T47D (cell line): ENCODE results near the gene CEP68.

Source experiments
- DNase-seq, 2 experiments: peaks; one replicate each; pipeline versions ENCODE4 v3.0.0 to v3.0.0-alpha.2; 2011 to 2012; ENCODE audit warnings: low read depth in 1 of 2, low spot score in 1 of 2
- JUND ChIP-seq: IDR thresholded peaks from 2 replicates; pipeline ENCODE4 v1.6.1; 2012; ENCODE audit warnings: low read depth
- in situ Hi-C: cut with HindIII; loops from 2 replicates; pipeline ENCODE4 v1.10.0; 2016; ENCODE audit warnings: low sequenced_read_pairs, low pct_unique_long_range_greater_than_20kb

CEP68 gene

GRCh38 chr2:65054749-65055421 is 1.3 kb upstream of the CEP68 start:
- no peak for TF ChIP-seq JUND
- in situ Hi-C loops = no loop called here
- DNase-seq = no peak

- in situ Hi-C loops = no loop called here
- TF ChIP-seq JUND = no peak
- DNase-seq = no peak
These were observed 598 bp upstream of the CEP68 start for GRCh38 chr2:65055422-65056214.

GRCh38 chr2:65057054-65057375 is 799 bp downstream of the CEP68 start:
- no peak for DNase-seq
- in situ Hi-C loops = no loop called here
- no peak for TF ChIP-seq JUND

- in situ Hi-C loops = no loop called here
- no peak for TF ChIP-seq JUND
- no peak for DNase-seq
These were observed 1.3 kb downstream of the CEP68 start for GRCh38 chr2:65057391-65058052.

- in situ Hi-C loops = no loop called here
- no peak for TF ChIP-seq JUND
- no peak for DNase-seq
These were observed 2.9 kb downstream of the CEP68 start for GRCh38 chr2:65059071-65059470.

GRCh38 chr2:65061146-65061909 is 5.1 kb downstream of the CEP68 start:
- no peak for TF ChIP-seq JUND
- DNase-seq = no peak
- in situ Hi-C loops = no loop called here

- no peak for TF ChIP-seq JUND
- in situ Hi-C loops = no loop called here
- DNase-seq = peak in 1 of 2 experiments; percentile 36
These were observed 5.7 kb downstream of the CEP68 start for GRCh38 chr2:65061910-65062339.

GRCh38 chr2:65062843-65063825 is 6.9 kb downstream of the CEP68 start:
- in situ Hi-C loops = no loop called here
- DNase-seq = no peak
- TF ChIP-seq JUND = no peak

- peak in 1 of 2 experiments; percentile 79 for DNase-seq
- in situ Hi-C loops = no loop called here
- no peak for TF ChIP-seq JUND
These were observed 8.7 kb downstream of the CEP68 start for GRCh38 chr2:65064728-65065552.

- no peak for TF ChIP-seq JUND
- in situ Hi-C loops = no loop called here
These were observed 11.8 kb downstream of the CEP68 start for GRCh38 chr2:65067806-65068553.

More at GRCh38 chr2:65067806-65068553, 11.8 kb downstream of the CEP68 start:
- DNase-seq = no peak
